ENCODE data around the gene YIPF7. TPM values are rescaled to one million over a fixed set of nuclear protein-coding genes. Genes with fewer than 3 reads are reported as not detected.

YIPF7 gene
- polyA plus RNA-seq, 1 of the 3 experiments (the other 2 are of a cell fraction), result not detected

GRCh38 chr4:44623676-44624075 is 27.7 kb downstream of the YIPF7 start (continued):
- TF ChIP-seq, protein P1, sequence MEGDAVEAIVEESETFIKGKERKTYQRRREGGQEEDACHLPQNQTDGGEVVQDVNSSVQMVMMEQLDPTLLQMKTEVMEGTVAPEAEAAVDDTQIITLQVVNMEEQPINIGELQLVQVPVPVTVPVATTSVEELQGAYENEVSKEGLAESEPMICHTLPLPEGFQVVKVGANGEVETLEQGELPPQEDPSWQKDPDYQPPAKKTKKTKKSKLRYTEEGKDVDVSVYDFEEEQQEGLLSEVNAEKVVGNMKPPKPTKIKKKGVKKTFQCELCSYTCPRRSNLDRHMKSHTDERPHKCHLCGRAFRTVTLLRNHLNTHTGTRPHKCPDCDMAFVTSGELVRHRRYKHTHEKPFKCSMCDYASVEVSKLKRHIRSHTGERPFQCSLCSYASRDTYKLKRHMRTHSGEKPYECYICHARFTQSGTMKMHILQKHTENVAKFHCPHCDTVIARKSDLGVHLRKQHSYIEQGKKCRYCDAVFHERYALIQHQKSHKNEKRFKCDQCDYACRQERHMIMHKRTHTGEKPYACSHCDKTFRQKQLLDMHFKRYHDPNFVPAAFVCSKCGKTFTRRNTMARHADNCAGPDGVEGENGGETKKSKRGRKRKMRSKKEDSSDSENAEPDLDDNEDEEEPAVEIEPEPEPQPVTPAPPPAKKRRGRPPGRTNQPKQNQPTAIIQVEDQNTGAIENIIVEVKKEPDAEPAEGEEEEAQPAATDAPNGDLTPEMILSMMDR (IDR thresholded peaks at IDR 0.05), result no peak
- TF ChIP-seq RFX5 (IDR thresholded peaks at IDR 0.05; ENCODE audit: low read length), result no peak
- no peak for TF ChIP-seq FOSL2 (IDR thresholded peaks at IDR 0.05; ENCODE audit: borderline replicate concordance, low read depth)
- TF ChIP-seq SMC3 (IDR thresholded peaks at IDR 0.05; ENCODE audit: low read depth, low read length), result no peak
- no peak for TF ChIP-seq SIN3A (IDR thresholded peaks at IDR 0.05; ENCODE audit: borderline replicate concordance, low read depth, low read length)

DNA sequence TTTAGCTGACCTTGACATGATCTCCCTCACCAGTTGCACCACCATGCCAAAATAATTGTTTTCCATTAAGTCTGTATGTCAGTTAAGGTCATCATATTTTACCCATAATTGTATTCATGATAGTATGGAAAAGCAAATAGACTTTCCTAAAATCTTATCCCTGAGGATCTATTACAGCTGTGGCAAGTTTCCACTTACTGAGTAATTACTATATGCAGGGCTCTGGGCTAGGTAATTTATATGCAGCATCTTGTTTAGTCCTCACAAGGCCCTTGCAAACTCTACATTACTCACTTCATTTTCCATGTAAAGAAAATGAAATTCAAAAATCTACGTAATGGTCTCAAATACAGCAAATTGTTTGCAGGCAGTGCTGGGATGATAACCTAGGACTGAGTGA is 34.8 kb downstream of the YIPF7 start:
- no peak for TF ChIP-seq NRF1 (IDR thresholded peaks at IDR 0.05; ENCODE audit: low read depth, low read length)
- TF ChIP-seq, protein P2, sequence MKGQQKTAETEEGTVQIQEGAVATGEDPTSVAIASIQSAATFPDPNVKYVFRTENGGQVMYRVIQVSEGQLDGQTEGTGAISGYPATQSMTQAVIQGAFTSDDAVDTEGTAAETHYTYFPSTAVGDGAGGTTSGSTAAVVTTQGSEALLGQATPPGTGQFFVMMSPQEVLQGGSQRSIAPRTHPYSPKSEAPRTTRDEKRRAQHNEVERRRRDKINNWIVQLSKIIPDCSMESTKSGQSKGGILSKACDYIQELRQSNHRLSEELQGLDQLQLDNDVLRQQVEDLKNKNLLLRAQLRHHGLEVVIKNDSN (IDR thresholded peaks at IDR 0.05; ENCODE audit: borderline replicate concordance, low read depth), result no peak
- no peak for TF ChIP-seq ELF1 (IDR thresholded peaks at IDR 0.05)
- DNase-seq, result no peak
- H3K4me2 ChIP-seq, result no peak overlapping the region
- no peak overlapping the region for H3K9ac ChIP-seq
- H3K27ac ChIP-seq (ENCODE audit: low read depth in 2 of 2, low read length in 1 of 2), result no peak overlapping the region
- H3K36me3 ChIP-seq (replicated peaks in 1 of 2; ENCODE audit: control insufficient read depth in 1 of 2, insufficient read depth in 2 of 2, low read length in 1 of 2), result no peaks in the 10 kb centered on the region
- H4K20me1 ChIP-seq (ENCODE audit: insufficient read depth), result no peaks in the 10 kb centered on the region
- H3K9me3 ChIP-seq, result no peaks in the 10 kb centered on the region
- no peaks in the 10 kb centered on the region for H3K27me3 ChIP-seq (ENCODE audit: insufficient read depth)
- no peaks in the 10 kb centered on the region for H3K79me2 ChIP-seq (ENCODE audit: insufficient read depth)
- no peaks in the 10 kb centered on the region for H3K9me2 ChIP-seq
- ChIA-PET POLR2A (no interaction called here), CTCF (no interaction called here)
- H3K4me3 ChIP-seq (ENCODE audit: low read depth in 2 of 2, low read length in 1 of 2), result no peak overlapping the region
- H2AFZ ChIP-seq (ENCODE audit: low read depth), result no peak overlapping the region
- WGBS (ENCODE audit: low lambda C conversion rate), result 4% methylated on average over 1 of the region's 1 CpG
- no peaks in the 10 kb centered on the region for H3F3A ChIP-seq (replicated peaks; ENCODE audit: insufficient read depth)
- no peaks in the 10 kb centered on the region for H3K4me1 ChIP-seq (ENCODE audit: control insufficient read depth in 1 of 2, insufficient read depth in 2 of 2, low read depth in 1 of 2, low read length in 1 of 2)

- H3K36me3 ChIP-seq (replicated peaks in 1 of 2; ENCODE audit: control insufficient read depth in 1 of 2, insufficient read depth in 2 of 2, low read length in 1 of 2), result no peaks in the 10 kb centered on the region
- WGBS (ENCODE audit: low lambda C conversion rate), result 17% methylated on average over 3 of the region's 3 CpGs
- POLR2A ChIA-PET, result no interaction called here
Observed at GRCh38 chr4:44583393-44583792, 68.0 kb downstream of the YIPF7 start.

More at GRCh38 chr4:44583393-44583792, 68.0 kb downstream of the YIPF7 start:
- Histone ChIP-seq H2AFZ (ENCODE audit: low read depth) (no peak overlapping the region), H3K4me3 (ENCODE audit: low read depth in 2 of 2, low read length in 1 of 2) (no peak overlapping the region), H3K4me1 (ENCODE audit: control insufficient read depth in 1 of 2, insufficient read depth in 2 of 2, low read depth in 1 of 2, low read length in 1 of 2) (no peaks in the 10 kb centered on the region), H4K20me1 (ENCODE audit: insufficient read depth) (no peaks in the 10 kb centered on the region), H3F3A (replicated peaks; ENCODE audit: insufficient read depth) (no peaks in the 10 kb centered on the region), H3K79me2 (ENCODE audit: insufficient read depth) (no peaks in the 10 kb centered on the region), H3K27me3 (ENCODE audit: insufficient read depth) (no peaks in the 10 kb centered on the region), H3K9ac (no peak overlapping the region), H3K9me2 (no peaks in the 10 kb centered on the region), H3K4me2 (no peak overlapping the region), H3K9me3 (no peaks in the 10 kb centered on the region), H3K27ac (ENCODE audit: low read depth in 2 of 2, low read length in 1 of 2) (no peak overlapping the region)
- DNase-seq, result peak; percentile 1
- TF ChIP-seq FOXJ3 (CRISPR knock-in tag; IDR thresholded peaks at IDR 0.05) (no peak), RAD21 (IDR thresholded peaks at IDR 0.05; ENCODE audit: low read length) (0 out of 2 replicates have a peak, but pooled peaks have one; percentile 14)
- TF ChIP-seq, protein P1 (IDR thresholded peaks at IDR 0.05), result peak; percentile 40
- CTCF ChIA-PET, result interaction anchor here (0.8 to 1.8 kb wide), 3 partner anchors 16 to 31 kb away, joined by 3 to 4 read pairs (median 3); no protein-coding TSS in a partner anchor
